Measurements from ENCODE around the gene MRPS10. TPM values are rescaled to one million over a fixed set of nuclear protein-coding genes. Genes with fewer than 3 reads are reported as not detected.

MRPS10 gene
- total RNA-seq, 2 experiments from 2014 or later: 17.1 to 18.4 TPM

- ATAC-seq (ENCODE audit: poor library complexity) (no peak), DNase-seq (no peak)
- ChIA-PET POLR2A (no interaction called here), CTCF (no interaction called here)
- H3K27me3 Mint-ChIP-seq: peaks cover 10% of the 10 kb centered on the region
- Histone ChIP-seq H3K27ac (ENCODE audit: low read depth in 1 of 2, low read length in 2 of 2) (no peak overlapping the region), H3K4me3 (ENCODE audit: low read length) (no peak overlapping the region), H3K9me3 (ENCODE audit: control insufficient read depth in 1 of 2, insufficient read depth in 1 of 2, low read length in 2 of 2) (no peaks in the 10 kb centered on the region), H3K4me1 (ENCODE audit: insufficient read depth, low read length) (peaks cover 8% of the 10 kb centered on the region), H3K27me3 (ENCODE audit: control insufficient read depth in 1 of 2, insufficient read depth in 2 of 2, low read length in 2 of 2) (peaks cover 0 to 2% of the 10 kb centered on the region in 2 experiments), H3K36me3 (ENCODE audit: insufficient read depth, low read length) (no peaks in the 10 kb centered on the region)
- no peaks in the 10 kb centered on the region for H3K36me3 Mint-ChIP-seq (ENCODE audit: low read depth)
- no peaks in the 10 kb centered on the region for H3K9me3 Mint-ChIP-seq
- intact Hi-C loops (cut with DNase I, micrococcal nuclease): no loop called here
- no peaks in the 10 kb centered on the region for H3K4me1 Mint-ChIP-seq (ENCODE audit: low read depth)
- no peak overlapping the region for H3K27ac Mint-ChIP-seq
- H3K4me3 Mint-ChIP-seq: no peak overlapping the region
- no peak for TF ChIP-seq CTCF (IDR thresholded peaks at IDR 0.05)
These were observed 37.7 kb downstream of the MRPS10 start for GRCh38 chr6:42179945-42180313.

GRCh38 chr6:42179261-42179944, 38.3 kb downstream of the MRPS10 start:
- intact Hi-C loops (cut with DNase I, micrococcal nuclease): no loop called here
- H3K27ac Mint-ChIP-seq: no peak overlapping the region
- peaks cover 0 to 2% of the 10 kb centered on the region in 2 experiments for H3K27me3 ChIP-seq (ENCODE audit: control insufficient read depth in 1 of 2, insufficient read depth in 2 of 2, low read length in 2 of 2)
- no peaks in the 10 kb centered on the region for H3K9me3 Mint-ChIP-seq
- TF ChIP-seq CTCF (IDR thresholded peaks at IDR 0.05): no peak
- no peaks in the 10 kb centered on the region for H3K36me3 ChIP-seq (ENCODE audit: insufficient read depth, low read length)
- H3K27me3 Mint-ChIP-seq: peaks cover 10% of the 10 kb centered on the region
- no peak for ATAC-seq (ENCODE audit: poor library complexity)
- no peak for DNase-seq
- H3K4me3 ChIP-seq (ENCODE audit: low read length): no peak overlapping the region
- no peaks in the 10 kb centered on the region for H3K9me3 ChIP-seq (ENCODE audit: control insufficient read depth in 1 of 2, insufficient read depth in 1 of 2, low read length in 2 of 2)
- H3K27ac ChIP-seq (ENCODE audit: low read depth in 1 of 2, low read length in 2 of 2): no peak overlapping the region
- H3K36me3 Mint-ChIP-seq (ENCODE audit: low read depth): no peaks in the 10 kb centered on the region
- CTCF ChIA-PET: no interaction called here
- no peak overlapping the region for H3K4me3 Mint-ChIP-seq
- H3K4me1 Mint-ChIP-seq (ENCODE audit: low read depth): no peaks in the 10 kb centered on the region
- POLR2A ChIA-PET: no interaction called here
- peaks cover 8% of the 10 kb centered on the region for H3K4me1 ChIP-seq (ENCODE audit: insufficient read depth, low read length)

- no peak overlapping the region for H3K4me3 Mint-ChIP-seq
These were observed 39.9 kb downstream of the MRPS10 start for GRCh38 chr6:42177514-42178364.

More at GRCh38 chr6:42177514-42178364, 39.9 kb downstream of the MRPS10 start:
- peaks cover 8% of the 10 kb centered on the region for H3K4me1 ChIP-seq (ENCODE audit: insufficient read depth, low read length)
- peak in 4 of 14 experiments; percentile 4 to 33 (median 20) for DNase-seq
- Mint-ChIP-seq H3K27me3 (peaks cover 10% of the 10 kb centered on the region), H3K36me3 (ENCODE audit: low read depth) (no peaks in the 10 kb centered on the region), H3K9me3 (no peaks in the 10 kb centered on the region), H3K27ac (no peak overlapping the region), H3K4me1 (ENCODE audit: low read depth) (no peaks in the 10 kb centered on the region)
- no peak overlapping the region for H3K4me3 ChIP-seq (ENCODE audit: low read length)
- H3K9me3 ChIP-seq (ENCODE audit: control insufficient read depth in 1 of 2, insufficient read depth in 1 of 2, low read length in 2 of 2): no peaks in the 10 kb centered on the region
- no peaks in the 10 kb centered on the region for H3K36me3 ChIP-seq (ENCODE audit: insufficient read depth, low read length)
- intact Hi-C loops (cut with DNase I, micrococcal nuclease): no loop called here
- H3K27ac ChIP-seq (ENCODE audit: low read depth in 1 of 2, low read length in 2 of 2): no peak overlapping the region
- ATAC-seq (ENCODE audit: poor library complexity): peak; percentile 66
- H3K27me3 ChIP-seq (ENCODE audit: control insufficient read depth in 1 of 2, insufficient read depth in 2 of 2, low read length in 2 of 2): peaks cover 0 to 2% of the 10 kb centered on the region in 2 experiments
- ChIA-PET POLR2A (interaction anchor here (0.7 kb wide), 1 partner anchor 966 kb away, joined by 3 read pairs; no protein-coding TSS in a partner anchor), CTCF (interaction anchor here (0.6 kb wide), 1 partner anchor 32 kb away, joined by 3 read pairs; no protein-coding TSS in a partner anchor)
- no peak for TF ChIP-seq CTCF (IDR thresholded peaks at IDR 0.05)
